ENCODE results near the gene NOL4L.

NOL4L gene

DNA sequence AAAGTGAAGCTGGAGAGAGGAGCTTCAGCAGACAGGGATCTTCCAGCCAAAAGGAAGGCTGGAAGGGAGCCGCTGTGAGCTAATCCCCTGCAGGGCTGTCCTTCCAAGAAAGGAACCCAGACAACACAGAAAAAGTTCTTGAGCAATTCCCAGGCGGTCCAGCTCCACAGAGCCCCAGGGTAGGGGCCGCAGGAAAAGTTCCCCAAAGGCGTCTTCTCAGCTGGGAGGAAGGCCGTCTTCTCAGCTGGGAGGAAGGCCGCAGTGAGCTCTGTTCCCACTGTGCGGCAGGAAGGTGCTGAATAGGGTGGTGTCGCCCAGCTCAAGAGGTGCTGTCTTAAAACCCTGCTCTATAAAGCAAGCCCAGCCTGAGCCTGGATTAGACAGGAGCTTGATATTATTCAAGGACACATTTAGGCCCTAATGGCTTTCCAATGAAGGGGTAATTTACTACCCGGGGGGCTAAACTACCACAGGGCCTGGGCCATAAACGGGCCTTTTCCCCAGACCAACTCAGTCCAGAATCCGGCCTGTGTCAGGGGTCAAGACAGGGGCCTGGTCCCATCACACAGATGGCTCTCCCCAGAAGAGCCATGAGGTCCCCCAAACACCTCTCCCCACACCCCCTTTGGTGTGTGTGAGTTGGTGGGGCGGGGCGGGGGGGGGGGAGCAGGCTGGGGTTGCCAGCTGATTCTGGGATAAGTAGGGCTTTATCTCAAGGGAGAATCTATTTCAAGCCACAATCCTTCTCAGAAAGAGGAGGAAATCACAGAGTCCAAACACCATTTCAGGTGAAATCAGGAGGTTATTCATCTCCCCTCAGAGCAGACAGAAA lies 103.6 kb downstream of the NOL4L start:
- no peak for DNase-seq

DNA sequence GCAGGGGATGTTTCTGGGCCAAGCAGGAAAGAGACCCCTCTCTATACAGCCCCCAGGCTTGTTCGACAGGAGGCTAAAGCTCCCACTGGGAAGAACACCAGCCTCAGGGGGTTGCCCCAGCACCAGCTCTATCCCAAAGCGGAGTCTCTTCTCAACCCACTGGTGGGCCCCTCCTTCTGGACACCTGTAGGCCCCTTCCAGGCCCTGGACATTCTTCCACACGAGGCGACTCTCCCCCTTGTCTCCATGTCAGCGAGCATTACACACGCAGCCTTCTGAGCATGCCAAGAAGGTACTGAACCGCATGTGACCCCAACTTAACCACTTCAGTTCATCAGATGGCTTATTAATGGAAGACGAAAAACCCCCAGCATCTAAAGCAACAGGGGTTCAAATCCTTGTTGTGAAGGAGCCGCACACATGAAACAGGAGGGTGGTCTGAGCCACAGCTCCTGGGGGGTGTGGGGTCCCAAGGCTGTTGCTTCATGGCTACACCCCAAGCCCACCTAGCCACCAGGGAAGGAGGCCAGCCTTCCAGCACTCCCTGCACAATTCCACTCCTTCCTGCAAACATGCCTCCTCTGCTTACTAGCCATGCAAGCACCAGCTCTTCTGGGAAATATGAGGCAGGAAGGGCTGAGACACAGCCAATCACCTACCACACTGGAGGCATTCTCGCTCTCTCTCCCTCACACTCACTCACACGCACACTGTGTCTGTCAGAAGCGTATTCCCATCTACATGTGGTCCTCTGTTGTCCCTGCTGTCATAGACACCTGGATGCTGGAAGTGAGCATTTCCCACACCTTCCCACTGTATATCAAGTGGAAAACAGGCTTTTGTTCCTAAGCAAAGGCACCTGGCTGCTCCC lies 104.5 kb downstream of the NOL4L start:
- DNase-seq = no peak

DNA sequence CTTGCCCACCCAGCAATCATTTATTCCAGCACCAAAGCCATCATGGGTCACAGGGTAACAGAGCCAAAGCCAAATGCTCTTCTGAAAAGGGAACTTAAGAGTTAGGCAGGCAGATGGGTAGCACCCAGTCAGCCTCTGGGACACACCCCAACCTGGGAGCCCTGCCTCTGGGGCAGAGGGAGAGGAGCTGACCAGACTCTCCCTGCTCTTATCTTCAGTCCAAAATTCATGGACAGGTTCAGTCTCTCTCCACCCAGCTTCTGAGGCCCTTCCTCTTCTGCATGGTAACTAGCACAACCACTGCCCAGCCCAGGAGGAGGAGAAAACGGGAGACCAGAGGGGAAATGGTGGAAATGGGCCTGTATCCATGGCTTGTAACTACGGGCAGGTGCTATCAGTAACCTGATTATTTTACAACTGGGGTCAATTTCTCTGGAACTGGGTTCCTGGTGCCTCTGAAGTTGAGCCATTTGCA lies 105.4 kb downstream of the NOL4L start:
- DNase-seq = no peak

DNA sequence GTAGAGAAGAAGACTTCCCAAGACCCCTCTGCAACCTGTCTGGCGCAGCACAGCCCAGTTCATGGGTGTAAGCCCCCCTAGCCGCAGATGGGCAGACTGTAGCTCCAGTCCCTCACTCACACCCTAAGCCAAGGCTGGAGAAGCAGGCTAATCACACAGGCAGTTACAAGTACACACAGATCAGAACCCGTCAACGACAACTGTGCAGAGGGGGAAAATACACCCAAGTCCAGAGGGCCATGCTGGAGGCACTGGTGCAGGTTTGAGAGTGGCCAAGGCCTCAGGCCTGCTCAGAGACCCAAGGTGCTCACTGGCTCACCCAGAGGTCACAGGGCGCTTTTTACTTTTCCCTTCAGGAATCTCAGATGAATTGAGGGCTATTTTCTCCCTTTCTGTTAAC lies 106.1 kb downstream of the NOL4L start:
- no peak for DNase-seq

DNA sequence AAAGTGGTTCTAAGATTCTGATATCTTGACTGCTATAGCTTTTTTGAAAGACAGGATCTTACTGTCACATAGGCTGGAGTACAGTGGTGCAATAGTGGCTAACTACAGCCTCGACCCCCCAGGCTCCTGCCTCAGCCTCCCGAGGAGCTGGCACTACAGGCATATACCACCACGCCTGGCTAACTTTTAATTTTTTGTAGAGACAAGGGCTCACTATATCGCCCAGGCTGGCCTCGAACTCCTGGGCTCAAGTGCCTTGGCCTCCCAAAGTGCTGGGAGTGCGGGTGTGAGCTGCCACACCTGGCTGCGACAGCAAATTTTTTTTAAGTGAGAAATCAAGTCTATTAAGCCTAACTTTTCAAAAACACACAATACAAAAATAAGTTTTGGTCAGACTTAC lies 106.6 kb downstream of the NOL4L start:
- DNase-seq = no peak

DNA sequence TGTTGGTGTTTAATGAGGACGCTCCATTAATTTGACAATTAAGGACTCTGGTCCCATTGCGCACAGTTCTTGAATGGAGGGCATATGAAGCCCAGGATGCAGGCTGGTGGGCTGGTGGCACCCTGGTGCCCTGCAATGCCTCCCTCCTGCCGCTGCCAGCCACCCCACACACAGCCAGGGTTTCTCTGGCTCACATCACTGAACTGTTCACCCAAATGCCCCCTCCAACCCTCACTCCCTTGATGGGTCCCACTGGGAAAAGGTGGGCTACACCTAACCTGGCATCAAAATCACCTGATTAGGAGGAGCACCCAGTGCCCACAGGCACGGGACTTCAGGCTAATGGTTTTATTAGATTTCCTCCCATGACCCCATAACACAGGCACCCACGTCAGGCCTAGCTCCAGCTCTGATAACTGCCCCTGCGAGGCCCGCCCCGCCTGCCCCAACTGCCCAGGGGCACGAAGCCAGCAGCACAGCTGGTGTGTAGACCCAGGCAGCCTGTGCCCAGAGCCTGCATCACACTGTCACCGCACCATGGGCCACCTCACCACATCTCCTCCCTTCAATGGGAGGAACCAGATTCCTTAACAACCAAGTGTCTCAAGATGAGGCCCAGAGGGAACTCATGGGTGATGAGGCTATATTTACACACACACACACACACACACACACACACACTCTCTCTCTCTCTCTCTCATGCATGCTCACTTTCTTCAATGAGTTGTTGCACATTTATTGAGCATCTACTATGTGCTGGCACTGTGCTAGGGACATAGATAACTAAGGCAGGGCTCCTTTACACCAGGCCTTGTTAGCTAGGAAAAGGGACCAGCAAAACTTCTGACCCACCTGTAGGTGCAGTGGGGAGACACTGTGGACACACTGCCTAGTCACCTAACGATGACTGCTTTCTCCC lies 107.3 kb downstream of the NOL4L start:
- DNase-seq = no peak

DNA sequence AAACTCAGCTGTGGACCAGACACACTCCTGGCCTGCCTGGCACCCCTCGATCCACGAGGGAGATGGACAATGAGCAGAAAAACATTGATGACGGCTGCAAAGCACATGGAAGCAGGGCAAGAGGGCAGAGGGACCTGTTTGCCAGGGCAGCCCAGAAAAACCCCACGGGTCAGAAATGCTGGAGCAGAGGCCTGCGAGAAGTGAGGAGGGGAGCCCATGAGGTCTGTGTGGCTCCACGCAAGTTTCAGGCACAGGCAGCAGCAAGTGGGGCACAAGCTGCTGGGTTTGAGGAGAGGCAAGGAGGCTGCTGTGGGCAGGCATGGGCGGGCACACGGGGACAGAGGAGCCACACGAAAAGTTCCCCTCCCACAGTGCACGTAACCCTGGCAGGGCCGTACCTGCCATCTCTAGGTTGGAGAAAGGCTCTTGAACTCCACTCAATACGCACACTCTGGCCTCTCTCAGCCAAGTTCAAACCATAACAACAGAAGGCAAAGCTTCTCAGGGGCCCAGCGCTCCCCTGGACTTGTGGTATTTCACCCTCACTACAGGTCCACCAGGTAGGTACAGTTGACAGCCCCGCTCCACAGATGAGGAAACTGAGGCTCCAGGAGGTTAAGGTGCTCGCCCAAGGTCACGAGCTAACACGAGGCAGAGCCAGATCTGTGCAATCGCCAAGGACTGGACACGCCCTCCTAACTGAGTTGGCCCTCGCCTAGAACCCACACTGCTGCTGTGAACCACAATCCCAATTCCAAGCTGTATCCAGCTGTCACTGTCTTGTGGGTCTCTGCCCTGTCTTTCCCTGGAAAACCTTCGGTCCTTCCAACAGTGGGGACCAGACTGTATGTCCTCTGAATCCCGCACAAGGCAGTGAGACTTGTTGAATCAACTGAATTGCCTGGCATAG lies 108.2 kb downstream of the NOL4L start:
- no peak for DNase-seq

DNA sequence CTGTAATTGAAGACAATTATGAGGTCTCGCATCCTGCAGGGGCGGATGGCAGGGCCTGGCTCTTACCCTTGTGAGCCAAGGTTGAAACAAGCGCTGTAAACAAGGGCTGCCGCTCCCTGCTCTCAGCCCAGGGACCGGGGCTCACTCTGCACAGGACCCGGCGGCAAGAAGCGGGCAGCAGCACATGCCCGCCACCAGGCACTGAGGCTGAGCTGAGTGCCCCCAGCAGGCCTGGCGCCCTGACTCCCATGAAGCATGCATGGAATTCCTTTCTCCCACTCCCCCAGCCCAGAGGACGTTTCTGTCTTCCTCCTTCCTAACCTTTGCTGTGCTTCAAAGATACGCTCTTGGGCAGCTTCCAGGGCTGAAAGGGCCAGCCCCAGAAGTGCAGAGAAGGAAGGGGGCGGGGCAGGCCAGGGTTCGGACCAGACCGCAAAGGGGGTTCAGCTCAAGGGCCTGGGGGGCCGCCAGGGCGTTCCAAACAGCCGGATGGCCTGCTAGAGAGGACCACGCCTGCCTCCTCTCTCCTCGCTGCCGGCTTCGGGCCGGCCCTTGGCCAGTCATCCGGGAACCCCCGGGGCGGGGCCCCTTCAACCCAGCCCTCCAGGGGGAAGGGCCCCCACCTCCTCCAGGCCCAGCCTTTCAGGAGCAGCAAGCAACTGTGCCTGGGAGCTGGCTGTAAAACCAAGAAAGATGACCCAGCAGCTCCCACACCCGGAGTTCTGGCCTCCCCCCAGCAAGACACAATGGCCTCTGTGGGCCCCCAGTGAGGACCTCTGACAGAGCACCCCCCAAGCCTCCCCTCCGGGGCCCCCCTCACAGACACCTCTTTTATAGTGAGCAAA lies 109.9 kb downstream of the NOL4L start:
- no peak for DNase-seq

DNA sequence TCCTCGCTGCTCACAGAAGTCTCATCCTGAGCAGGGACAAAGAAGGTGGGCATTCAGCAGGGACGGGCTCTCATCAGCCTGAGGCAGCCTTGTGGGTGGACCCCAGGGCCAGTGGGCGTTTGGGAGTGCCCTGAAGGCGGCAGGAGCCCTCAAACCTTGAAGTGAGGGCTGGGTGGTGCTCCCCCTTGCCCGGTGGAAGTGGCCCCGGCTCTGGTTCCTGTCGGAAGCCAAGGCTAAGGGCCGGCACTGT lies 110.5 kb downstream of the NOL4L start:
- DNase-seq = no peak

DNA sequence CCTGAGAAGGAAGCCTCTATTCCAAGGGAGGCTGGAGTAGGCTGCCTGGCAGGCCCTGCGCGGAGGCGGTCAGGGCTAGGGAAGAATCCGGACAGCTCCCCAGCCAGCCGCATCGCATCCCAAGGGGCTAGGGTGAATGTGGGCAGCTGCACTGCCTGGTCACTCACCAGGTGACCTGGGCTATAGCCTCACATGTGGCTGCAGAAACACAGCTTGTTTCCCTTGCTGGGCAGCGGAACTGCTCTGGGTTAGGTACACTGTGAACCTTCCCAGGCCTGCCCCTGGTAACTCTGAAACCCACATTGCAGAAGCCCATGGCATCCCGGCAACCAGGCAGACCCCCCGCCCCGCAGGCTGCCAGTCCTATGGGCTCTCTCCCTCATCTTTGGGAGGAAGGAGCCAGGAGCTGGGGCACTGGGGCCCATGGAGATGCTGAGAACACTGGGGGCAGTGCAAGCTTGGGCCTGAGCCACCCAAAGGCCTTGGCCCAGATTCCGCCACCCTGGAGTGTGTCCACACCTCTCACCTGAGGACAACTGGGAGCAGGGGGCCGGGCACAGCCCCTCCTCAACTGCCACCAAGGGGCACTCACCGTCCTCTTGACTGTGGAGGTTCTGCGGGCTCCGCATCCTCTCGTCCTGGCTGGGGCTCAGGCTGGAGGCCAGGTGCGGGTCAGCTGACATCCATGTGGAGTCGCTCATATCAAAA lies 111.0 kb downstream of the NOL4L start:
- no peak for DNase-seq

DNA sequence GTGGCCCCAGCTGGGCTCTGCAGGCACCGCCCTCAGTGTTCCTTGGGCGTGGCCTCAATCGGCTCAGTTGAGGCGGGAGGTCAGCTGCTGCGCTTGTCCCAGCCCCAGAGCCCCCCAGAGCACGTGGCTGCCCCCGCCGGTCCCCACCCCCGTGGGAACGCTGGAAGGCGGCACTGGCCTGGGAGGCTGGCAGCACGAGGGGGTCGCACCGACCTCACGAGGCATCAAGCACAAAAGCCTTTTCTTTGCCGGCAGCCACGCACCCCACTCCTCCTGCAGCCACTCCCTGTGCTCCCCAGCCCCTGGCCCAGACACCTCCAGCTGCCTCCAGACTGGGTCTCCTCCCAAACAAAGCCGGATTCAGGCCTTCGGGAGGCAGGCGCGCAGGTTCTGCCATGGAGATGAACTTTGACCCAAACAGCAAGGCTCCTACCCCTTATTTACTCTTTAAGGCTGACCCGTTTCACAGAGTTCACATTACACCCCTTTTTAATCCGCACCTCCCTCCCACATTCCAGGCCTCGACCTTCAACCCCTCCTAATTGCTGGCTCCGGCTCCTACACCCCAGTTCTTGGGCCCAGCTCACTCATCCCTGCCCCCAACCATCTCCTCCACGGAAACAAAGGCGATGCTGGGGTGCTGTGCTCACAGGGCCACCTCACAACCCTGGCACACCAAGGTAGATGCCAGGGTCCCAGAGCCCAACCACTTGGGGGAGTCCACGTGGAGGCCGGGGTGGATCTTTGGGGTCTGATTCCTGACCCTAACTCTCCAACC lies 111.7 kb downstream of the NOL4L start:
- no peak for DNase-seq

DNA sequence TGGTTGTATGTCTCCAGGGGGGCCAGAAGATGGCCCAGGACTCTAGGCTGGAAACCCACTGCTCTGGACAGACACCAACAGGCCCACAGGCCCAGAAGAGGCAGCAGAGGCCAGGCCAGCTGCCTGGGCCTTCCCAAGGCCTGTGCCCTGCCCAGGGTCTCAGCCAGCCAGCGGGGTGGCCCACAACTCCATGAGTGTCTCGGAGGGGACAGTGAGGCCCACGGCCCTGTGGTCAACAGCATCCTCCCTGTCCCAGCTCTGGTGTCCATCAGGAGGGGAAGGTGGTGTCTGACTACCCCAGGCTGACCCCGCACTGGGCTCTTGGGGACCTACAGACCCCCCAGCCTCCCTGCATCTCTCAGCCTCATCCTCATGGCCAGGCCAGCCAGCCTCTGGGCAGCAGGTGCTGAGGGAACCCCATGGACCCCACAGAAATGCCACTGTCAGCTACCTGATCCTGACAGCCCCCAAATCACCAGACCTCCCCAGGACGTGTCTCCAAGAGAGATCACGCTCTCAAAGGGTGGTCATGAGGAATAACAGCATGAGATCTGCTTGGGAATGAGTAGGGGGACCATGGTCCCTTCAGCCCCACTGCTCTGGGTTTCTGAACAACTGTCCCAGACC lies 112.4 kb downstream of the NOL4L start:
- DNase-seq = no peak

DNA sequence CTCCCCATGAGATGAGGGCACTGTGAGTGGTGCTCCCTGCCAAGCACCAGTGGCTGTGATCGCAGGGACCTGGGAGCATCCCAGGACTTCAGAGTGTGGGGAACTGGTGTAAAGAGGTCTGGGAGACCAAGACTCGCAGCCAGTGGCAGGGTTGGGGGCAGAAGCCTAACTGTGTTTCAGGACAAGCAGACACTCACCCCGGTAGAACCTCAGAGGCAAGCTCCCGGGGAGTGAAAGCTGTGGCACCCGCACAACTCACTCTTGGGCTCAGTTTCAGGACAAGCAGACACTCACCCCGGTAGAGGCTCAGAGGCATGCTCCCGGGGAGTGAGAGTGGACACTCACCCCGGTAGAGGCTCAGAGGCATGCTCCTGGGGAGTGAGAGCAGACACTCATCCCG lies 114.2 kb downstream of the NOL4L start:
- no peak for DNase-seq

DNA sequence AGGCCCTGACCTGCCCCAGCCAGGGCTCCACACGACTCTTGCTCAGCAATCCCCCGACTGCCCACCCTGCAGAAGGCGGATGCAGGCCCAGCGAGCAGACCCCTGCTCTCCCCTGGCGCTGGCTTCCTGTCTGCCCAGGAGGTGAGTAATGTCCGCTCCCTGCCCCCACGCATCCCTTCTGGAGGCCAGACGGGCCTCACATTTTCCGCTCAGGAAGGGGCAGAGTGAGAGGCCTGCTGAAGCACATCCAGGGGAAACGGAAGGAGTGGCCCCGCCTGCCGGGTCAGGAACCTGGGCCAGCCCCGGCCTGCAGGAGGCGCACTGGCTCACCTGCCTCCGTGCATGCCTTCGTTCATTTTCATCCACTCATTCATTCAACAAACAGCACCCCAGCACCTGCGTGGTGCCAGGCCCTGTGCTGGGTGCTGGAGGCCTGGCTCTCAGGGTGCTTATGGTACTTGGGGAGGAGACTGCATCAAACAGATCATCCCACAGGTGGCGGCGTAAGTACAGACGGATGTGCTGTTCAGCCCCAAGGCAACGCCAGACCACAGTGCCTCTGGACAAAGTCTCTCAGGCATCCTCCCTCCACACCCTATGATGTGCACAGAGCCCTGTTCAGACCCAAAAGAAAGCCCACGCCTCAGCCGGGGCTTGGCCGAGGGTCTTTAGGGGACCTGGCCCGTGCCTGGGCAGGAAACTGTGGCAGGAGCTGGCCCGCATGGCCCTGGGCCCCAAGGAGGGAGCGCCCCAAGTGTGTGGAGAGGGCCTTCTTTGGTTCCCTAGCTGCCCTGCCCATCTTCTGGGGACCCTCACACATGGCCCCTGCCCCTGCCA lies 114.9 kb downstream of the NOL4L start:
- no peak for DNase-seq

DNA sequence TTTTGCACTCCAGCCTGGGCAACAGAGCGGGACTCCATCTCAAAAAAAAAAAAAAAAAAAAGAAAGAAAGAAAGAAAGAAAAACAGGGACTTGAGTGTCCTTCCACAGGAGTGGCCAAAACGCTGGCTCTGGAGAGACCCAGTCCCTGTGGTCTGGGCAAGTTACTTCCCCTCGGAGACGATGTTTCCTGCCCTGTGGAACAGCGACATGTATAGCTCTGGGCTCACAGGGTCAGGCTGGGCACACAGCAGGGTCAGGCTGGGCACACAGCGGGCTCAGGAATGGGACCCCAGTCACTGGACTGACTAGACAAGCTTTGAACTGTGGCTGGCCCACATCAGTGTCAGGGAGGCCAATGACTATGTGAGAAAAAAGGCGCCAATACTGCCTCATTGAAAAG lies 116.3 kb downstream of the NOL4L start:
- no peak for DNase-seq

DNA sequence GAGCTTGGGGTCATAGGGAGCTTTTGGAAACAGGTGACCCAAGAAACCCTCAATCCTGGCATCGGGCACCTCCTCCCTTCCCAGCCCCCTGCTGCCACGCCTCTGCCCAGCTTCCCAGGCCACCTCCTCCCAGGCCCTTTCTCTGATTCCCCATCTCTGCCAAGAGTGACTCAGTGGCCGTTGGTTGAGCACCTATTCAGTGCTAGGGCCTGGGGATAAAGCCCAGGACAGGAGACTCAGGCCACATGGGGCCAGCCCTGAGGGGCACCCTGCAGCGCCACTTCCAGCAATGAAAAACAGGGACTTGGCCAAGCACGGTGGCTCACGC lies 116.9 kb downstream of the NOL4L start:
- DNase-seq = no peak

DNA sequence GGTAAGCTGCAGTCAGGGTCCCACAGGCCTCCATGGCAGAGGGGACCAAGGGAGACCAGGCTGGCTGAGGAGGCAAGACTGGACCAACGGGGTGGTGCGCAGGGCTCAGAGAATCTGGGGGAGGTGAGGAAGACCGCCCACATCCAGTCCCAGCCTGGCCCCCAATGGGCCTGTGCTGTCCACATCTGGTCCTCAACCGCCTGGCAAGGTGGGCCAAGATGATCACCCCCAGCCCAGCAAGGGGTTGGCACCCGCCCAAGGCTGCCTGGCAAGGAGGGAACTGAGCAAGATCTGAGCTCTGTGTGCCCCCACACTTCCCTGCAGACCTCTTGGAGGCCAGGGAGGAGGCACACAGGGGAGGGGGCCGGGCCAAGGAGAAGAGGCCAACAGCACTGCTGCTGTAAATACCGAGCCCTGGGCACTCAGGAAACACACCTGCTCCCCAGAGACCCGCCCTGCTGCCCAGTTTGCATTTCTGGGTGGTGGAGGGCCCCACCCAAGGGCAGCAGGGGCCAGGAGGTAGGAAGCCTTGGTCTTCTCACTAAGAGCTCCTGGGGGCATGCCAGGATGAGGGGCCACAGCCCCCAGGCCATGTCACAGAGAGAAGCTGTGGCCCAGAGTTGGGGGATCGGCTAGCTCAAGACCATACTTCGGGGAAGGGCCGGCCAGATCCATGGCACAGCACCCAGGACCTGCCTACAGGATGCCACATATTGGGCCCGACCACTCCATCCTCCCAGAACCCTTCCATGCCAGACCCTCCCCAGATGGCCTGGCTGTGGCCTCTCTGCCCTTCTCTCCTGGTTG lies 117.4 kb downstream of the NOL4L start:
- no peak for DNase-seq
